Loucy (cell line): ENCODE results near the gene PRM1.

Experiments used
- CTCF ChIP-seq: fragments of 200-600 bp; sonication (generic); conservative IDR thresholded peaks from 2 replicates; pipeline ENCODE4 v1.5.1; 2014; ENCODE audit warnings: mild to moderate bottlenecking, antibody characterized with exemption, low read length
- EZH2phosphoT487 ChIP-seq: fragments of 200-600 bp; IDR thresholded peaks from 2 replicates; pipeline ENCODE4 v1.6.1; 2018; ENCODE audit warnings: antibody characterized with exemption, mild to moderate bottlenecking, moderate library complexity, borderline replicate concordance

GRCh38 chr16:11310997-11311561, 29.9 kb upstream of the PRM1 start:
- no peak for TF ChIP-seq CTCF
- no peak for TF ChIP-seq EZH2phosphoT487
